ENCODE data around the gene TFCP2.

DNA sequence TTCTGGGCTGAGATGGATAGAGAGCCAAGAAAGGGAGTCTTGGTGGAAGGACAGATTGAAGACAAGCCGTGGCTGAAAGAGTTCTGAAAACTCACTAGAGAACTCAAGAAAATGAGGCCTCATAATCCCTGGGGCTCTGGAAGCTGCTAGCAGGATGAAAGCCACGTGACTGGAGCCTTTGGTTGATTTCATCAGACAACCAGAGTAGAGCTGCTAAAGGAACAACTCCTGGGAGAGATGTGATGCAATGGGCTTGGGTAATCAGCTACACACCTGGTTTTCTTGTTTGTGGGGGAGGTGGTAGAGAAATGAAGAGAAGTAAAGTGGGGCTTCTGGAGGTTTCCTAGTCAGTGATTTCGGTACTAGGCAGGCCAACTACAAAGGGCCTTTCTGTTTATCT, 102.9 kb downstream of the TFCP2 start:
- TF ChIP-seq, protein P1, sequence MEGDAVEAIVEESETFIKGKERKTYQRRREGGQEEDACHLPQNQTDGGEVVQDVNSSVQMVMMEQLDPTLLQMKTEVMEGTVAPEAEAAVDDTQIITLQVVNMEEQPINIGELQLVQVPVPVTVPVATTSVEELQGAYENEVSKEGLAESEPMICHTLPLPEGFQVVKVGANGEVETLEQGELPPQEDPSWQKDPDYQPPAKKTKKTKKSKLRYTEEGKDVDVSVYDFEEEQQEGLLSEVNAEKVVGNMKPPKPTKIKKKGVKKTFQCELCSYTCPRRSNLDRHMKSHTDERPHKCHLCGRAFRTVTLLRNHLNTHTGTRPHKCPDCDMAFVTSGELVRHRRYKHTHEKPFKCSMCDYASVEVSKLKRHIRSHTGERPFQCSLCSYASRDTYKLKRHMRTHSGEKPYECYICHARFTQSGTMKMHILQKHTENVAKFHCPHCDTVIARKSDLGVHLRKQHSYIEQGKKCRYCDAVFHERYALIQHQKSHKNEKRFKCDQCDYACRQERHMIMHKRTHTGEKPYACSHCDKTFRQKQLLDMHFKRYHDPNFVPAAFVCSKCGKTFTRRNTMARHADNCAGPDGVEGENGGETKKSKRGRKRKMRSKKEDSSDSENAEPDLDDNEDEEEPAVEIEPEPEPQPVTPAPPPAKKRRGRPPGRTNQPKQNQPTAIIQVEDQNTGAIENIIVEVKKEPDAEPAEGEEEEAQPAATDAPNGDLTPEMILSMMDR (conservative IDR thresholded peaks at IDR 0.05): no peak
- no peak for TF ChIP-seq ZFX (IDR thresholded peaks at IDR 0.05)

Data from C4-2B (cell line).